AG04450 (cell line): ENCODE measurements around the gene LRRC8D. TPM values are rescaled to one million over a fixed set of nuclear protein-coding genes. Genes with fewer than 3 reads are reported as not detected.
A peak's percentile ranks its signal among the peaks of the same experiment; 100 is the strongest.

ENCODE experiments used
- CTCF ChIA-PET: fragments of 300-600, 350-600 bp; formaldehyde crosslinking; extraction: SDS; loops from one replicate; lab custom pipeline; 2022; ENCODE audit warnings: antibody characterized with exemption, inconsistent platforms; lab: Charles Lee
- POLR2A ChIA-PET: fragments of 350-600 bp; formaldehyde crosslinking; extraction: SDS; loops from one replicate; lab custom pipeline; 2021; ENCODE audit warnings: antibody characterized with exemption, inconsistent platforms; lab: Yijun Ruan, JAX
- DNase-seq: peaks from one replicate; pipeline ENCODE4 v3.0.0-alpha.2; 2011; ENCODE audit warnings: low read depth, low spot score
- H3K27ac ChIP-seq: one replicate; pipeline ENCODE4 v1.5.1; 2012; ENCODE audit warnings: low read depth, low read length, control low read depth
- H3K27me3 ChIP-seq: one replicate; pipeline ENCODE4 v1.6.0; 2012; ENCODE audit warnings: low read length; ENCODE audit not compliant: control insufficient read depth, insufficient read depth
- H3K4me3 ChIP-seq: 2 replicates; pipeline ENCODE4 v1.5.1; 2011; ENCODE audit warnings: mild to moderate bottlenecking, low read depth, low read length, control low read depth
- H3K9me3 ChIP-seq: 2 replicates; pipeline ENCODE4 v1.5.1; 2012; ENCODE audit warnings: low read length; ENCODE audit not compliant: control insufficient read depth, insufficient read depth
- CTCF ChIP-seq: IDR thresholded peaks from 2 replicates; pipeline ENCODE4 v1.5.1; 2011; ENCODE audit warnings: low read depth, low read length, control low read depth, inconsistent platforms
- polyA plus RNA-seq: library from polyadenylated mRNA; depleted of rRNA; stranded (reverse); fragments of >200 nt; gene quantifications from 2 replicates; pipeline ENCODE4 v1.2.3, GENCODE V29; 2011

The LRRC8D gene
- polyA plus RNA-seq, 1 experiment: 48.7 TPM

DNA sequence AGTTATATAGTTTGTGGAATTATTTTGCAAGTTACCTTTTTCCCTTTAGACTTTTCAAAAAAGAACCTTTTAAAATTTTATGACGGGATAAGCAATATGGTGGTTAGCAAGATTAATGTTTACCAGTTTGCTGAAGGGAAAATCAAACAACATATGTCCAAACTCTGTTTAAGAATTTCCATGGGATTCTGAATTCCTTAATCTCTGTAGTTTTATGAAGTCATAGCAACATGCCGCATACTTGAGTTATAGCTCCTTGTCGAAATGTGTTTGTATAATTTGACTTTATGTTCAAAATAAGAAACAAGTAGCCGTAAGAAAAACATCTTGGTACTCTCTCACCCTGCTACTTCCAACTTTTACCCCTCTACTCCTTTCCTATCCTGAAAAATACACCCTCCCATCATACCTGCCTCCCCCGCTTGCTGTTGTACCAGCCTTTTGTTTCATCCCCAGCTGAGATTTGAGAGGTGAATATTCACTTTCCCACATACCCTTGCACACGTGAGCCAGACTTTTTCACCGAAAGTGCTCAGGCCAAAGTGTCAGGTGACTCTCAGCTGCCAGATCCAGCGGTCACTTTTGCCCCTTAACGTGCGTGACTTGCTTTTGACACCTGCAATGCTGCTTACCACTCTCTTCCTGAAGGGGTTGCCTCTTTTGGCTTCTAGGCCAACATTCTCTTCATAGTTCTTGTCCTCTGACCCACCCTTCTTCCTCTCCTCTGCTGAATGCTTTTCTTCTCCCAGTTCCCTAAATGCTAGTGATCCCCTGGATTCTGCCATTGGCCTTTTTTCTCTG lies 90.6 kb downstream of the LRRC8D start:
- ChIA-PET POLR2A (interaction anchor here (0.7 to 1.2 kb wide), 3 partner anchors 33 to 113 kb away, joined by 3 to 5 read pairs (median 4); no protein-coding TSS in a partner anchor), CTCF (interaction anchor here (0.8 to 1.5 kb wide), 3 partner anchors 9 to 76 kb away, joined by 3 to 5 read pairs (median 4); no protein-coding TSS in a partner anchor)
- no peak overlapping the region for H3K4me3 ChIP-seq
- no peak for TF ChIP-seq CTCF
- no peaks in the 10 kb centered on the region for H3K9me3 ChIP-seq
- no peaks in the 10 kb centered on the region for H3K27me3 ChIP-seq
- no peak for DNase-seq
- peak overlapping the region; percentile 78 for H3K27ac ChIP-seq

DNA sequence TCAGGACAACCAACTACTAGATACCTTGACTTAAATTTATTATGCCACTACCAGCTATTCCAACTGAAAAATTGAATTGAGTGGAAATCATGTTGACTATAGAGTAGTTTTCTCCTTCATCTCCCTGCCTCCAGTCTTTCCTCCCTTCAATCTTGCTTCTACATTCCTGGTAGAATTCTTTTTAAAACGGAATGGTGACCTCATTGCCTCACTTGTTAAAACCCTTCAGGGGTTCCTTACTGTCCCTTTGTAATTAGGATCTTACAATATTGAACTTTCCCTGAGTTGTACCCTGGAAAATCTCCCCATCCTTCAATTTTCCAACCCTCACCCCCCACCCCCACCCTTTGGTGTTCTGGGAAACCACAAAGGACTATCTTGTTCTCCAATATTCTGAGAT lies 91.2 kb downstream of the LRRC8D start:
- DNase-seq: no peak
- Histone ChIP-seq H3K27ac (no peak overlapping the region), H3K9me3 (no peaks in the 10 kb centered on the region), H3K4me3 (no peak overlapping the region), H3K27me3 (no peaks in the 10 kb centered on the region)
- ChIA-PET POLR2A (no interaction called here), CTCF (no interaction called here)
- no peak for TF ChIP-seq CTCF

DNA sequence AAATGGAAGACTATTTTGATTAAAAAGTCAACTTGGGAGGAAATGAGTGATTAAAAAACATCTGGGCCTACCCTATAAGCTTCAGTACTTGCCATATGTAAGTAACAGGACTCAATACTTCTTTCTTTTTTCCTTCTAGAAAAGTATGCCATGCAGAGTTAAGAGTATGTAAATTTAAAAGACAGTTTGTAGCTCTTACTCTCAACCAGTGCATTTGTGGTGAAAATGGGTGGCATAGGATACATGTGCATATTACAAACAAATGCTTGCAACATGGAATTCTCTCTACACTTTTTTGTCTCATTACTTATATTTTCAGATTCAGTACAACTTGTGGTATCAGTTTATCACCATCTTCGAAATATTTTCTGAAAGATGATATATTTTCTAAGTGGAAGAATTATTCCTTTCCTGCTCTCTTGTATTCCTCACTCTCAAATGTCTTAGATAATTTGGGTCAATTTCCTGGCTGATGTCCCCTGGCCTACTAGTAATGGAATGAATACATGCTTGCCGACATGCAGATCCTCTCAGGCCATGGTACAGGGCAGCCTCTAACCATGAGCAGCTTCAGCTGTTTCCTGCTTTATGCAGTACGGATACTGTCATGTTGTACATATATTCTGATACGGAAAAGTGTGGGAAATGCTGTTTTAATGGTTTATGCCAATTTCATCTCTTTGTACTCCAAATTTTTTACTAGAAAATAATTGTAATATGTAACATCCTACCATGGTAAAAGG lies 92.7 kb downstream of the LRRC8D start:
- no peak overlapping the region for H3K27ac ChIP-seq
- ChIA-PET CTCF (no interaction called here), POLR2A (no interaction called here)
- no peak for TF ChIP-seq CTCF
- DNase-seq: no peak
- H3K4me3 ChIP-seq: no peak overlapping the region
- no peaks in the 10 kb centered on the region for H3K27me3 ChIP-seq
- H3K9me3 ChIP-seq: no peaks in the 10 kb centered on the region

- H3K4me3 ChIP-seq: no peak overlapping the region
- H3K27ac ChIP-seq: no peak overlapping the region
- ChIA-PET POLR2A (no interaction called here), CTCF (interaction anchor here (0.9 kb wide), 1 partner anchor 70 kb away, joined by 4 read pairs; no protein-coding TSS in a partner anchor)
- no peaks in the 10 kb centered on the region for H3K27me3 ChIP-seq
- no peaks in the 10 kb centered on the region for H3K9me3 ChIP-seq
- no peak for DNase-seq
- TF ChIP-seq CTCF: no peak
Observed at GRCh38 chr1:89917353-89917752, 96.5 kb downstream of the LRRC8D start.
